Measurements from ENCODE around the gene ZNF827. TPM values are rescaled to one million over a fixed set of nuclear protein-coding genes. Genes with fewer than 3 reads are reported as not detected.

The ZNF827 gene
- total RNA-seq, 1 experiment from 2014 or later: 4.8 TPM

- no peak for DNase-seq (ENCODE audit: low spot score)
Observed at GRCh38 chr4:145828802-145829485, 109.7 kb downstream of the ZNF827 start.

- DNase-seq (ENCODE audit: low spot score): no peak
Observed at GRCh38 chr4:145827885-145828284, 110.7 kb downstream of the ZNF827 start.

GRCh38 chr4:145825255-145825654 lies 113.4 kb downstream of the ZNF827 start:
- DNase-seq (ENCODE audit: low spot score): no peak

GRCh38 chr4:145824463-145824862 lies 114.2 kb downstream of the ZNF827 start:
- no peak for DNase-seq (ENCODE audit: low spot score)

GRCh38 chr4:145823743-145824142 lies 114.9 kb downstream of the ZNF827 start:
- DNase-seq (ENCODE audit: low spot score): no peak

GRCh38 chr4:145822581-145822980 lies 116.0 kb downstream of the ZNF827 start:
- DNase-seq (ENCODE audit: low spot score): no peak

GRCh38 chr4:145822181-145822580 lies 116.4 kb downstream of the ZNF827 start:
- no peak for DNase-seq (ENCODE audit: low spot score)

GRCh38 chr4:145821766-145822165 lies 116.9 kb downstream of the ZNF827 start:
- no peak for DNase-seq (ENCODE audit: low spot score)

- DNase-seq (ENCODE audit: low spot score): no peak
Observed at GRCh38 chr4:145820407-145820806, 118.2 kb downstream of the ZNF827 start.

GRCh38 chr4:145819853-145820181 lies 118.8 kb downstream of the ZNF827 start:
- DNase-seq (ENCODE audit: low spot score): no peak

GRCh38 chr4:145819101-145819852 lies 119.3 kb downstream of the ZNF827 start:
- DNase-seq (ENCODE audit: low spot score): no peak

GRCh38 chr4:145818011-145818410 lies 120.6 kb downstream of the ZNF827 start:
- DNase-seq (ENCODE audit: low spot score): no peak

- no peak for DNase-seq (ENCODE audit: low spot score)
Observed at GRCh38 chr4:145816091-145816490, 122.5 kb downstream of the ZNF827 start.

- no peak for DNase-seq (ENCODE audit: low spot score)
Observed at GRCh38 chr4:145815626-145816025, 123.0 kb downstream of the ZNF827 start.

- DNase-seq (ENCODE audit: low spot score): no peak
Observed at GRCh38 chr4:145815027-145815612, 123.5 kb downstream of the ZNF827 start.

GRCh38 chr4:145814246-145814645 lies 124.4 kb downstream of the ZNF827 start:
- no peak for DNase-seq (ENCODE audit: low spot score)

GRCh38 chr4:145812919-145813318 lies 125.7 kb downstream of the ZNF827 start:
- DNase-seq (ENCODE audit: low spot score): no peak

- DNase-seq (ENCODE audit: low spot score): no peak
Observed at GRCh38 chr4:145808848-145809512, 129.6 kb downstream of the ZNF827 start.

GRCh38 chr4:145808021-145808650 lies 130.5 kb downstream of the ZNF827 start:
- DNase-seq (ENCODE audit: low spot score): peak; percentile 71

- DNase-seq (ENCODE audit: low spot score): no peak
Observed at GRCh38 chr4:145805490-145805889, 133.1 kb downstream of the ZNF827 start.

- no peak for DNase-seq (ENCODE audit: low spot score)
Observed at GRCh38 chr4:145804116-145804515, 134.5 kb downstream of the ZNF827 start.

GRCh38 chr4:145799223-145799622 lies 139.4 kb downstream of the ZNF827 start:
- DNase-seq (ENCODE audit: low spot score): no peak

Data from HT-29 (cell line).